ENCODE data around the gene TLE4.
"Not testable (repeated sequence)": the region's sequence is repeated elsewhere in the genome, so short reads cannot be mapped to it uniquely, and the experiment has no call there.

Gene TLE4

GRCh38 chr9:79571309-79572031, at the start of gene TLE4:
TLE4 (plus strand) TSS chr9:79571965; CDS start chr9:79572791, 826 bp downstream.
- peak; percentile 100 for DNase-seq

GRCh38 chr9:79522793-79523192, 49.0 kb upstream of the TLE4 start:
- no peak for DNase-seq

- no peak for DNase-seq
Observed at GRCh38 chr9:79524266-79524665, 47.5 kb upstream of the TLE4 start.

- DNase-seq = no peak
Observed at GRCh38 chr9:79526149-79526672, 45.6 kb upstream of the TLE4 start.

GRCh38 chr9:79535534-79535933, 36.2 kb upstream of the TLE4 start:
- no peak for DNase-seq

- DNase-seq = no peak
Observed at GRCh38 chr9:79537838-79538237, 33.9 kb upstream of the TLE4 start.

- DNase-seq = no peak
Observed at GRCh38 chr9:79542735-79543620, 28.8 kb upstream of the TLE4 start.

GRCh38 chr9:79544375-79544774, 27.4 kb upstream of the TLE4 start:
- not testable (repeated sequence) for DNase-seq

GRCh38 chr9:79551586-79551985, 20.2 kb upstream of the TLE4 start:
- DNase-seq = no peak

GRCh38 chr9:79551994-79552393, 19.8 kb upstream of the TLE4 start:
- no peak for DNase-seq

GRCh38 chr9:79555474-79556089, 16.2 kb upstream of the TLE4 start:
- peak; percentile 13 for DNase-seq

GRCh38 chr9:79559495-79560181, 12.1 kb upstream of the TLE4 start:
- no peak for DNase-seq

GRCh38 chr9:79562749-79563386, 8.9 kb upstream of the TLE4 start:
- DNase-seq = no peak

GRCh38 chr9:79564105-79564504, 7.7 kb upstream of the TLE4 start:
- no peak for DNase-seq

- DNase-seq = no peak
Observed at GRCh38 chr9:79565245-79565644, 6.5 kb upstream of the TLE4 start.

GRCh38 chr9:79567671-79568098, 4.1 kb upstream of the TLE4 start:
- DNase-seq = peak; percentile 9

GRCh38 chr9:79568337-79569101, 3.2 kb upstream of the TLE4 start:
- DNase-seq = no peak

GRCh38 chr9:79569814-79570447, 1.8 kb upstream of the TLE4 start:
- no peak for DNase-seq

GRCh38 chr9:79570448-79571308, 1.1 kb upstream of the TLE4 start:
- DNase-seq = peak; percentile 59

Data from fibroblast of skin of right quadriceps (primary cell).